ENCODE results near the gene EHF.

Gene EHF

DNA sequence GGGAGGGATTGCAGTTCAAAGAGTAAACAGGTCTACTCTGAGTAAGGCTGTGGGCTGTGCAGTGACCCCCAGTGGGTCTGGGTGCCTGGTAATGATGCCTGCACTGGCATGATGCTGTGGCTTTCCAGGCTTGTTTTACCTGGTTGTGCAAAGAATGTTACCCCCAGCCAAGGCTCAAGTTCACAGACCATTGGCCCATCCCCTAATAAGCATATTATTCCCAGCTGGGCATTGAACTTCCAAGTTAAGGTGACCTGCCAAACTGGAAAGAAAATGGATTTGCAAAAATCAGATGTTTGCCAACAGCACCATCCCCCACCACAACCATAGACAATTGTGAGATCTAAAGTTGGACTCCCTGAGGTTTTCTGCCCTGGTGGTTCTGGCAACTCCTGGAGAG lies 7.9 kb upstream of the EHF start:
- POLR2A ChIA-PET (ENCODE audit: low non-redundant PET), result no interaction called here
- H3K27ac ChIP-seq, result no peak overlapping the region
- DNase-seq (ENCODE audit: low spot score), result no peak
- CTCF ChIA-PET, result no interaction called here
- TF ChIP-seq, protein P1, sequence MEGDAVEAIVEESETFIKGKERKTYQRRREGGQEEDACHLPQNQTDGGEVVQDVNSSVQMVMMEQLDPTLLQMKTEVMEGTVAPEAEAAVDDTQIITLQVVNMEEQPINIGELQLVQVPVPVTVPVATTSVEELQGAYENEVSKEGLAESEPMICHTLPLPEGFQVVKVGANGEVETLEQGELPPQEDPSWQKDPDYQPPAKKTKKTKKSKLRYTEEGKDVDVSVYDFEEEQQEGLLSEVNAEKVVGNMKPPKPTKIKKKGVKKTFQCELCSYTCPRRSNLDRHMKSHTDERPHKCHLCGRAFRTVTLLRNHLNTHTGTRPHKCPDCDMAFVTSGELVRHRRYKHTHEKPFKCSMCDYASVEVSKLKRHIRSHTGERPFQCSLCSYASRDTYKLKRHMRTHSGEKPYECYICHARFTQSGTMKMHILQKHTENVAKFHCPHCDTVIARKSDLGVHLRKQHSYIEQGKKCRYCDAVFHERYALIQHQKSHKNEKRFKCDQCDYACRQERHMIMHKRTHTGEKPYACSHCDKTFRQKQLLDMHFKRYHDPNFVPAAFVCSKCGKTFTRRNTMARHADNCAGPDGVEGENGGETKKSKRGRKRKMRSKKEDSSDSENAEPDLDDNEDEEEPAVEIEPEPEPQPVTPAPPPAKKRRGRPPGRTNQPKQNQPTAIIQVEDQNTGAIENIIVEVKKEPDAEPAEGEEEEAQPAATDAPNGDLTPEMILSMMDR (conservative IDR thresholded peaks at IDR 0.05; ENCODE audit: low read depth), result no peak

GRCh38 chr11:34613552-34614056 lies 7.3 kb upstream of the EHF start:
- POLR2A ChIA-PET (ENCODE audit: low non-redundant PET), result no interaction called here
- no peak overlapping the region for H3K27ac ChIP-seq
- CTCF ChIA-PET, result no interaction called here
- DNase-seq (ENCODE audit: low spot score), result no peak
- TF ChIP-seq, protein P1 (conservative IDR thresholded peaks at IDR 0.05; ENCODE audit: low read depth), result no peak

GRCh38 chr11:34614344-34615104 lies 6.4 kb upstream of the EHF start:
- TF ChIP-seq, protein P1 (conservative IDR thresholded peaks at IDR 0.05; ENCODE audit: low read depth), result no peak
- CTCF ChIA-PET, result interaction anchor here (0.6 kb wide), 2 partner anchors 9 to 51 kb away, joined by 3 read pairs; no protein-coding TSS in a partner anchor
- POLR2A ChIA-PET (ENCODE audit: low non-redundant PET), result no interaction called here
- H3K27ac ChIP-seq, result no peak overlapping the region
- no peak for DNase-seq (ENCODE audit: low spot score)

- no peak overlapping the region for H3K27ac ChIP-seq
- CTCF ChIA-PET, result no interaction called here
- POLR2A ChIA-PET (ENCODE audit: low non-redundant PET), result no interaction called here
- TF ChIP-seq, protein P1 (conservative IDR thresholded peaks at IDR 0.05; ENCODE audit: low read depth), result no peak
- DNase-seq (ENCODE audit: low spot score), result no peak
Observed at GRCh38 chr11:34616086-34616485, 4.8 kb upstream of the EHF start.

DNA sequence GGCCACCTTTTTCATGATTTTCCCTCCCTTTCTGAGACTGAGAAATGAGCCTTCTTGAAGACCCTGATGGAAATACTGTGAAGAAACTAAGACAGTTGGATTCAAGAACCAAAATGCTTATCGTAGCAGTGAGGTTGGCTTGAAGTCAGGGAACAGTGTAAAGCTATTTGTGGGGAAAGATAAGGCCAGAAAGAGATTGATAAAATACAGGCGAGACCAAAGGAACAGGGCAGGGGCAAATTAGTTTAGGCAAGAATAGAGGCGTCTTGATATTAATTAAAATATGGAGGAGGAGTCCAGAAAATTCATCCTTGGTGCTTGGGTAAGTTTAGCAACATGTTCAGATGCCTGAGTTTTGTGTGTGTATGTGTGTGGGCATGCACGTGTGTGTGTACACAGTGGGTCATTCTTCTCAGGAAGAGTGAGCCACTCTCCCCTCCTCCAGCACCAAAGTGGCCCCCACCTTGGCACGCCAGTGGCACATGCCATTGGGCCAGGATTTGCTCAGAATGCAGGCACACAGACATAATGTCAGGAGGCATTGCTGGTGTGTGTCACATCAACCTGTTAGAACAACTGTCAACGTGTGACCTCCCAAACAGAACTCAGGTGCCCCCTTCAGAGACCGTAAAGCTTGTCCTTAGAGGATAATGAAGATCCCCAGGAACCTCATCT lies 3.9 kb upstream of the EHF start:
- H3K27ac ChIP-seq, result no peak overlapping the region
- no peak for DNase-seq (ENCODE audit: low spot score)
- TF ChIP-seq, protein P1 (conservative IDR thresholded peaks at IDR 0.05; ENCODE audit: low read depth), result no peak
- ChIA-PET POLR2A (ENCODE audit: low non-redundant PET) (no interaction called here), CTCF (interaction anchor here (0.8 kb wide), 1 partner anchor 34 kb away, joined by 3 read pairs; no protein-coding TSS in a partner anchor)

- POLR2A ChIA-PET (ENCODE audit: low non-redundant PET), result no interaction called here
- TF ChIP-seq, protein P1 (conservative IDR thresholded peaks at IDR 0.05; ENCODE audit: low read depth), result no peak
Observed at GRCh38 chr11:34618406-34618805, 2.5 kb upstream of the EHF start.

More at GRCh38 chr11:34618406-34618805, 2.5 kb upstream of the EHF start:
- H3K27ac ChIP-seq, result no peak overlapping the region
- no peak for DNase-seq (ENCODE audit: low spot score)
- CTCF ChIA-PET, result interaction anchor here (0.6 kb wide), 1 partner anchor 8 kb away, joined by 5 read pairs; no protein-coding TSS in a partner anchor
